Stimulated activated CD8-positive, alpha-beta memory T cell treated with anti-CD3 and anti-CD28 coated beads, Interleukin-4, amount 100 ng/mL, for 48 hours (primary cell): Measurements from ENCODE around the gene CC2D1A.
A peak's percentile ranks its signal among the peaks of the same experiment; 100 is the strongest.

Experiments
- DNase-seq: peaks from one replicate; pipeline ENCODE4 v3.0.0-alpha.2; 2020

The CC2D1A gene

GRCh38 chr19:13880059-13881043 lies 25.6 kb upstream of the CC2D1A start:
- peak; percentile 100 for DNase-seq

DNA sequence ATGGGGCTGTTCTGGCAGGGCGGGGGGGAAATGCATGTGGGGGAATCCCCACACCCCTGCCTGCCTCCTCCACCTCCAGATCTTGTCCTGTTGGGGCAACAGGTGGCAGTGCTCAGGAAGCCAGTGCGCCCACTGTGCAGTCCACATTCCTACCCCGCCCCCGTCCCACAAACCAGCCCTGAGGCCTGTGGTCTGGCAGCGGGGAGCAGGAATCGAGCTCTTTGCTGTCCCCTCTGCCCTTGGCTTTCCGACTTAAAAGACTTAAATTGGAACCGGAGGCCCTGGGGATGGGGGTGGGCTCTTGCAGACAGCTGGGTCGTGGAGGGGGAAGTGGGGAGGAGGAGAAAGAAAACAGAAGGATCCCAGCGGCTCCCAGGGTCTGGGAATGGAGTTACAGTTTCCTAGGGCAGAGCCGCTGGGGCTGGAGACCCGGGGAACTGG lies 24.7 kb upstream of the CC2D1A start:
- peak; percentile 55 for DNase-seq

DNA sequence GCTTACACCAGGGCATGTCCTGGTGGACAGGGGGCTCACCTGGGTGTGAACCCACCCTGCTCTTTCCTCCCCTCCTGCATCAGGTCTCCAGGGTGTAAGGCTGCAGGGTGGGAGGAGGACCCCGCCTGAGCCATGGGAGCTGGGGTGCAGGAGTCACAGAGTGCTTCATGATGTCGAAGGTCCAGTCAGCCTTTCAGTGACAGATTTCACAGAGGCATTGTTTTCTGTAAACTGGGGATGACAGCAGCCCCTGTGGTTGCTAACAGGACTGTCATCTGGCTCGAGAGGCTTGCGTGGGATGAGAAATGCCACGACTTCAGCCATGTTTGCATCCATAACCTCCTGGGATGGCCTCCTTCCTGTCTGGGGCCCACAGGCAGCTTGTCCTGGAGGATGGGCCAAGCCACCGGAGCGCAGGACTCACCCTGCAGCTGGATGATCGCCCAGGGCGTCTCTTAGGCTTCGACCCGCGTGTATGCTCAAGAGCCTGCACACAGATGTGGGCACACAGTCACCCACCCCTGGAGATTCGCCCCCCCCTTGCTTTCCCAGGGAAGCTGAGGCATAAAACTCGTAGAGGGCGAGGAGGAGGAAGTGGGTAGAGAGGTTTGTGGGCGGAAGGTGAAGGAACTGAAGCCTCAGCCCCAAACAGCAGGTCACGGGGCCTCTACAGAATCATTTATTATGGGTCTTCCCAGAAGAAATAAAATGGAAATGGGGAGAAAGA lies 24.1 kb upstream of the CC2D1A start:
- DNase-seq: peak; percentile 59

DNA sequence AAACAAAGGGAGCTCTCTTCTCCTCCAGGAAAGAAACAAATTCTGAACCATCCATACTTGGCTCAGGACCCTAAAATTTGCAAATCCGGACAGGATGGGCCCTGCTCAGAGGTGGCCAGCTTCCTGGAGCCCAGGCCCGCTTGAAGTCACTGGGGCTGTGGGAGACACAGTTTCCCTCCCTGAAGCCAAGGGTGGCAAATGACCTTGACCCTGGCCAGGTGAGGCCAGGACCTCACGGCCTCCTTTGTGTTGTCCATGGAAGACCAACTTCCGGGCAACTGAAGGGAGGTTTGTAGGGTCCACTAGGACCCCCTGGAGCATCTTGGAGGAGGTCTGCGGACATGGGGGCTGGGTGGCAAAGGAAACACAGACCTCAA lies 23.6 kb upstream of the CC2D1A start:
- DNase-seq: no peak

- no peak for DNase-seq
These were observed 23.2 kb upstream of the CC2D1A start for GRCh38 chr19:13882836-13883235.

DNA sequence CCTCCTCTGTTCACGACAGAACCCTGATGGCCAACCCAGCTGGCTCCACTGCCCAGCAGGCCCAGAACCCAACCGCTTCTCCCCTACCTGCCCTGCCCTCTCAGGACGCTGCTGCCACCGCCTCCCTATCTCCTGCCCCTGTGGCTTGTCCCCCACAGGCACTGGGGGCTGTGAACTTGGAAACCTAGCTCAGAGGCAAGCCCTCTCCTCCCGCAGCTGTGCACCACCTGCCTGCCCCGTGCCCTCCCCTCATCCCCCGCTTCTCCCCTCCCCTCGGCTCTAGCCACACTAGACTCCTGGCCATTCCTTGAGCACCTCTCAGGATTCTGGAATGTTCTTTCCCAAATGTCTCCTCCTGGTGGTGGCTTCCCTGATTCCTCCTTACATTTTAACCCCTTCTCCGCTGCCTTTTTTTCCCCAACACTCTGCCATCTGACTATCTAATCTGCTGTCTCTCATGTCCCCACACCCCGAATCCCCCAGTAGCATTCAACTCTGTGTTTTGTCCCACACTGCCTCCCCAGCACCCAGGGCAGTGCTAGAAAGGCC lies 22.4 kb upstream of the CC2D1A start:
- no peak for DNase-seq

DNA sequence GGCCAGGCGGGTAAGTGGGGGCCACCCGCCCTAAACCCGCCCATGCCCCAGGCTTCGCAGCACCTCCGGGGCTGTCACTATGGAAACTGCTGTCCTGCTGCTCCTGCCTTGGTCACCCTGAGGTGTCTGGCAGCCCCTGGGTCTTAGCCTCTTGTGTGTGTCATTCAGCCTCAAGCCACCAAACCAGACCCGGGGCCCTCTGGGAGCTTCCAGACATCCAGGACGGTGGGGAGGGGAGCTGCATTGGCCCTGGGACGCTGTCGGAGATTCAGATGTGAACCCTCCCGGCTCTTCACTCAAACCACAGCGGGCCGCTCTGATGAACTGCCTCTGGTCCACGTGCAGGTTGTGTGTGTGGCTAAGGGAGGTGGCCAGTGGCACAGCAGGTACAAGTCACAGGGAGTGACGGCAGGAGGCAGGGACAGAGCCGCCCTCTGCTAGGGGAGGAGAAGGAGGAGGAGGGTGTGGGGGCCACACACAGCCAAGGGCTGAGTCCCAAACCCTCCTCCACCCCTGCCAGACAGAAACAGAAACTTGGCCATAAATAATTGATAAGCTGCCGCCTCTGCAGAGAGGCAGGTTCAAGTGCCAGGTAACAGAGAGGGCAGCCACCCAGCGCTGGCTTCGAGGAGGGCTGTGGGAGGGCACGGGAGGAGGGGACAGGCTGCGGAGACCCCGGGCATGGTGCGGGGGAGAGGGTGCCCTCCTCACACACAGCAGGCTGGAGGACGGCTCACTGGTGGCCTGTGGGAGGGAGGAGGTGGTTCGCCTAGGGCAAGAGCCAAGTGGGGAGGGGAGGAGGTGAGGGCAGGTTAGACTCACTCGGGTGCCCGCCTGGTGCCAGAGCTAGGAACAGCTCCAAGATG lies 21.0 kb upstream of the CC2D1A start:
- DNase-seq: no peak

GRCh38 chr19:13885826-13886365 lies 20.1 kb upstream of the CC2D1A start:
- no peak for DNase-seq

DNA sequence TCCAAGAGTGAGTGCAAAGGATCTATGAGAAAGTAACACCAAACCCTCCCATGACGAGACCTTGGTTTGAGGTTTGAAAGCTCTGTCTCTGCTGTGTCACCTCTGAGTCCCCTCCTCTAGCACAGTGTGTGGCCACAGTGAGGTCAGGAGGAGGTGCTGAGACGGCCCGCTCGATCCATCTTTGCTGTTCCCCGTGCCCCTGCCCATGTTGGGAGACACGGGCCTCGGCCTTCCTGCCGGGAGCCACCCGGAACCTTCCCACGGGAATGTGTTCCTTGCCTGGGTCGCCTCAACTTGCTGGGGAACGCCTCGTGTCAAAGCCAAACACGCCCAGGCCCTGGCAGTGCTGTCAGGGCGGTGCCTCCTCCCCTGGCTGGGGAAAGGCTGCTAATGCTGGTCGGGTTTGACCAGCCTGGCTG lies 19.0 kb upstream of the CC2D1A start:
- DNase-seq: peak; percentile 45

DNA sequence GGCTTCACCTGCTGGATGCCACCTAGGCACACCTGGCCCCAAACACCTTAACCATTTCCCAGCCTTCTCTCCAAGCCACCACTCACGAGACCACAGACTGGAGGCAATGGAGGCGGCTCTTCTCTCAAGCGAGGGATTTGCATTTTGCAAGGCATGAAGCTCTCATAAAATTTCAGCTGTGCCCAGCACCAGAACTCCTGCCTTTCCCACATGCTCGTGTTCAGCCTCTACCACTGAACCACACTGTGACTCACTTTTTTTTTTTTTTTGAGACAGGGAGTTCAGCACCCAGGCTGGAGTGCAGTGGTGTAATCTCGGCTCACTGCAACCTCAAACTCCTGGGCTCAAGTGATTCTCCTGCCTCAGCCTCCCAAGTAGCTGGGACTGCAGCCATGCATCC lies 18.5 kb upstream of the CC2D1A start:
- no peak for DNase-seq

DNA sequence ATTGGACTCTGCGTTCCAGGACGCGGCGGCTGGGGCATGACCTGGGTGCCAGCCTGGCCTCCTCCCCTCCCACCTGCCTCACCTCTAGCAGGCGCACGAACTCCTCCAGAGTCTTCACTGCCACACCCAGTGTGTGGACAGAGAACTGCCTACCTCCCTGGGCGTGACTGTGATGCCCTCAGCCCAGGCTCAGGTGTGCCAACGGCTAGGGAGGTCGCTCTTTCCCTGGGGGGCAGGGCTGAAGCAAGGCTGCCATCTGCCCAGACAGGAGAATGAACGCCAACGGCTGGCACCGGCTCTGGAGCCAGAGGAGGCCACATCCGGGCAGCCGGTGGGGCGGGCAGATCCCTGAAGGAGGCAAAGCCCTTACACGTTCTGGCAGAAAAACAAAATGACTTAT lies 17.7 kb upstream of the CC2D1A start:
- no peak for DNase-seq

- DNase-seq: no peak
These were observed 15.9 kb upstream of the CC2D1A start for GRCh38 chr19:13890136-13890535.

DNA sequence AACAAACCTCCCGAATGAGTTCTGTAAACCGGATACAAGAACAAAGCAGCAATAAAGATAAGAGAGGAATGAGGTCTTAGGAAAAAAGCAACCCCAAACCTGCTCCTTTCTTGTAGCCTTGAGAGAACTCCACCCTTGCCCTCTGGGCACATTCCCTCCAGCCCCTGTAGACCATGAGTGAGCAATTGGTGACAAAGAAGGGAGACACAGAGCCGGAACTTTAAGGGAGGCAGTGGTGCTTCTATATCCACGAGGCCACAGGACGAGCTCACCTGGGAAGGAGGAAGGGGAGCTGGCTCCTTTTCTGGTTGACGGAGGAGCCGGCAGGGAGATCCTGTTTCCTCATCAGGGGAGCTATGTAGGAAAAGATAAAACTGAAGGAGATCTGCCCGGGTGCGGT lies 13.1 kb upstream of the CC2D1A start:
- no peak for DNase-seq

- DNase-seq: no peak
These were observed 11.4 kb upstream of the CC2D1A start for GRCh38 chr19:13894552-13894951.

GRCh38 chr19:13896227-13896626 lies 9.8 kb upstream of the CC2D1A start:
- DNase-seq: no peak

GRCh38 chr19:13899393-13899792 lies 6.6 kb upstream of the CC2D1A start:
- DNase-seq: no peak

GRCh38 chr19:13899912-13900584 lies 6.0 kb upstream of the CC2D1A start:
- DNase-seq: no peak

- DNase-seq: no peak
These were observed 2.9 kb upstream of the CC2D1A start for GRCh38 chr19:13902993-13903555.

DNA sequence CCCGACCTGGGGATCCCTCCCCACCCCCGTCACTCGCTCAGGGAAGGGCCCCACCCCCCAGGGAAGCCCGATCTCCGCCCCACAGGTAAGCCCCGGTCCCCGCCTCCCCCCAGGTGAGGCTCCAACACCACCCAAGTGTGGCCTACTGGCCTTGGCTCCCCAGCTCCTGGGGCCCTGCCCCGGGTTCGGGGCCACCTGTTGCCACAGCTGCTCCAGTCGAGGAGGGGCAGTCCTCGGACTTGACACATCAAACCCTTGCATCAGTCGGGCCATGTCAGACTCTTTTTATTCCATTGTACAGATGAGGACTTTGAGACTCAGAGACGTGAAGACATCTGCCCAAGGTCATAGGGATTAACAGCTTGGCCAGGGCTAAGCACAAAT lies 512 bp downstream of the CC2D1A start:
- DNase-seq: peak; percentile 46

- no peak for DNase-seq
These were observed 909 bp downstream of the CC2D1A start for GRCh38 chr19:13906910-13907309.

DNA sequence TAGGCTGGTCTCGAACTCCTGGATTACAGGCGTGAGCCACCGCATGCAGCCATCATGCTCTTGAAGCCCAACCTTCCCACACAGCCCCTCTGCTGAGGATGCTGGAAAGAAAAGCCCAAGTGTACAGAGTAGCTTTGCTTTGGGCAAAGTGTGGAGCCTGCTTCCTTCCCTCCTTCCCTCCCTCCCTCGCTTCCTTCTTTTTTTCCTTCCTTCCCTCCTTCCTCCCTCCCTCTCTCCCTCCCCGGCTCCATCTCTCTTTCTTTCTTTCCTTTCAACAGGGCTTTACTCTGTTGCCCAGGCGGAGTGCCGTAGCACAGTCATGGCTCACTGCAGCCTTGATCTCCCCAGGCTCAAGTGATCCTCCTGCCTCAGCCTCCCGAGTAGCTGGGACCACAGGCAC lies 2.7 kb downstream of the CC2D1A start:
- DNase-seq: no peak

GRCh38 chr19:13909430-13909829 lies 3.4 kb downstream of the CC2D1A start:
- DNase-seq: no peak
